Measurements from ENCODE around the gene STK32C. TPM values are rescaled to one million over a fixed set of nuclear protein-coding genes. Genes with fewer than 3 reads are reported as not detected.

The STK32C gene
- total RNA-seq, 4 donors from 2014 or later = 3.3 to 5.7 (median 3.5) TPM

DNA sequence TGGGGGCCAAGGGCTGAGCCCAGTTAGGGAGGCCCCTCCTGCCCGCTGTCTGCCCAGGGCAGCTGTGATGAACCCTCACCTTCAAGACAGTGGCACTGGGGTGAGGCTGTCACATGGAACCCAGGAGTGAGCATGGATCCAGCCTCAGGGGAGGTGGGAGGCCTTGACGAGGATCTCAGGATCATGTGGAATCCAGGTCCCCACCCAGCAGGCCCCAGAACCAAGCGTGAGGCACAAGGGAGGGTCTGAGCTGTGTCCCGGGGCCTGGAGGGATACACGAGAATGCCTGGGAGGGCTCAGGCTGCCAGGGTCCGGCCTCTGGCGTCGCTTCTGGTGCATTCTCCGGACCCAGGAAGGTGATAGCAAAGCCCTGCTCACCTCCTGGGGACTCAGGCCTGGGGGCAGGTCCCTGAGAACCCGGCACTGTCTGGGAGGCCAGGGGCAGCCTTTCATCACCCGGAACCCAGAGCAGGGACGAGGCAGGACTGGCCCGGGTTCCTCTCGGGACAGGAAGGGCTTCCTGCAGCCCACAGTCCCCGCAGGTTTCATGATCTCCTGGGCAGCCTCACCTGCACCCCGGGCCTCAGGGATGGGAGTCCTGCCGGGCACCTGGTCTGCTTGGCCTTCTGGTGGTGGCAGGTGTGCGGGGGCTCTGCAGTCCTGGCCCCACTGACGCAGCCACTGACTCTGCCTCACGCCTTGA, 103.5 kb downstream of the STK32C start:
- no peak for DNase-seq
- Histone ChIP-seq H3K36me3 (no peaks in the 10 kb centered on the region), H3K4me3 (replicated peaks in 1 of 3) (no peak overlapping the region), H3K4me1 (no peaks in the 10 kb centered on the region), H3K27me3 (no peaks in the 10 kb centered on the region), H3K27ac (no peak overlapping the region), H3K9me3 (no peaks in the 10 kb centered on the region)
- TF ChIP-seq POLR2A (IDR thresholded peaks at IDR 0.05) = no peak
- TF ChIP-seq, protein P1, sequence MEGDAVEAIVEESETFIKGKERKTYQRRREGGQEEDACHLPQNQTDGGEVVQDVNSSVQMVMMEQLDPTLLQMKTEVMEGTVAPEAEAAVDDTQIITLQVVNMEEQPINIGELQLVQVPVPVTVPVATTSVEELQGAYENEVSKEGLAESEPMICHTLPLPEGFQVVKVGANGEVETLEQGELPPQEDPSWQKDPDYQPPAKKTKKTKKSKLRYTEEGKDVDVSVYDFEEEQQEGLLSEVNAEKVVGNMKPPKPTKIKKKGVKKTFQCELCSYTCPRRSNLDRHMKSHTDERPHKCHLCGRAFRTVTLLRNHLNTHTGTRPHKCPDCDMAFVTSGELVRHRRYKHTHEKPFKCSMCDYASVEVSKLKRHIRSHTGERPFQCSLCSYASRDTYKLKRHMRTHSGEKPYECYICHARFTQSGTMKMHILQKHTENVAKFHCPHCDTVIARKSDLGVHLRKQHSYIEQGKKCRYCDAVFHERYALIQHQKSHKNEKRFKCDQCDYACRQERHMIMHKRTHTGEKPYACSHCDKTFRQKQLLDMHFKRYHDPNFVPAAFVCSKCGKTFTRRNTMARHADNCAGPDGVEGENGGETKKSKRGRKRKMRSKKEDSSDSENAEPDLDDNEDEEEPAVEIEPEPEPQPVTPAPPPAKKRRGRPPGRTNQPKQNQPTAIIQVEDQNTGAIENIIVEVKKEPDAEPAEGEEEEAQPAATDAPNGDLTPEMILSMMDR (IDR thresholded peaks at IDR 0.05) = no peak
- WGBS, 2 donors = 88 to 90% methylated on average over 5 to 11 of the region's 20 CpGs
- intact Hi-C loops (cut with DNase I) = no loop called here

DNA sequence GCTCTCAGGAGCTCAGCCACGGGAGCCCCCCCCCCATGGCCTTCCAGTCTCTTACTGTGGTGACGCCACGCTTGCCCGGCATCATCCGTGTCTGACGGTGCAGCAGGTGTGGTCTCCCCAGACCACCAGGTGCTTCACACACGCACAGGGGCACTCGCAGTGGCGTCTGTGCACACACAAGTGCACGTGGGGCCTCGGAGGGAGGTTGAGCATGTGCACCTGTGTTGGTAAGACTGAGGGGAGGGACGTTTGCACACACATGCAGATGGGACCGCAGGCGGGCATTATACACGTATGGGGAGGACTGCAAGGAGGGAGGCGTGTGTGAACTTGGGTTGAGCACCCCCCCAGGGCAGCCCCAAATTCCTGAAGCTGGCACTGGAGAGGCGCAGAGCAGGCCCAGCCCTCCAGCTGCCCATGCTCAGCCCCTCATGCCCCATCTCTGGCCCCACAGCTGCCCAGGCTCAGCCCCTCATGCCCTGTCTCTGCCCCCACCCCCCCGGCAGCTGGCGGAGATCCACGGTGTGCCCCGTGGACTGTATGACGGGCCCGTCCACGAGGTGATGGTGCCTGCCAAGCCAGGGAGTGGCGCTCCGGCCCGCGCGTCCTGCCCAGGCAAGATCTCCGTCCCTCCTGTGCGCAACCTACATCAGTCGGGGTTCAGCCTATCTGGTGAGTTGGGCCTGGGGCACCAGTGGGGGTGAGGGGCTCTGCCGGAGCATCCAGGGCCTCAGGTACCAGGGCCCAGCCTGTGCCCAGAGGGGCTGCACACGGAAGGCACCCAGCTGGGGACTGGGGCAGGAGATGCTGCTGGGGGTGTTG, 104.3 kb downstream of the STK32C start:
- DNase-seq = no peak
- TF ChIP-seq POLR2A (IDR thresholded peaks at IDR 0.05) = no peak
- TF ChIP-seq, protein P1 (IDR thresholded peaks at IDR 0.05) = no peak
- no peaks in the 10 kb centered on the region for H3K27me3 ChIP-seq
- no peaks in the 10 kb centered on the region for H3K9me3 ChIP-seq
- no peak overlapping the region for H3K4me3 ChIP-seq (replicated peaks in 1 of 3)
- no peaks in the 10 kb centered on the region for H3K36me3 ChIP-seq
- intact Hi-C loops (cut with DNase I) = no loop called here
- H3K27ac ChIP-seq = no peak overlapping the region
- WGBS, 2 donors = 89 to 94% methylated on average over 21 to 25 of the region's 34 CpGs
- H3K4me1 ChIP-seq = no peaks in the 10 kb centered on the region

DNA sequence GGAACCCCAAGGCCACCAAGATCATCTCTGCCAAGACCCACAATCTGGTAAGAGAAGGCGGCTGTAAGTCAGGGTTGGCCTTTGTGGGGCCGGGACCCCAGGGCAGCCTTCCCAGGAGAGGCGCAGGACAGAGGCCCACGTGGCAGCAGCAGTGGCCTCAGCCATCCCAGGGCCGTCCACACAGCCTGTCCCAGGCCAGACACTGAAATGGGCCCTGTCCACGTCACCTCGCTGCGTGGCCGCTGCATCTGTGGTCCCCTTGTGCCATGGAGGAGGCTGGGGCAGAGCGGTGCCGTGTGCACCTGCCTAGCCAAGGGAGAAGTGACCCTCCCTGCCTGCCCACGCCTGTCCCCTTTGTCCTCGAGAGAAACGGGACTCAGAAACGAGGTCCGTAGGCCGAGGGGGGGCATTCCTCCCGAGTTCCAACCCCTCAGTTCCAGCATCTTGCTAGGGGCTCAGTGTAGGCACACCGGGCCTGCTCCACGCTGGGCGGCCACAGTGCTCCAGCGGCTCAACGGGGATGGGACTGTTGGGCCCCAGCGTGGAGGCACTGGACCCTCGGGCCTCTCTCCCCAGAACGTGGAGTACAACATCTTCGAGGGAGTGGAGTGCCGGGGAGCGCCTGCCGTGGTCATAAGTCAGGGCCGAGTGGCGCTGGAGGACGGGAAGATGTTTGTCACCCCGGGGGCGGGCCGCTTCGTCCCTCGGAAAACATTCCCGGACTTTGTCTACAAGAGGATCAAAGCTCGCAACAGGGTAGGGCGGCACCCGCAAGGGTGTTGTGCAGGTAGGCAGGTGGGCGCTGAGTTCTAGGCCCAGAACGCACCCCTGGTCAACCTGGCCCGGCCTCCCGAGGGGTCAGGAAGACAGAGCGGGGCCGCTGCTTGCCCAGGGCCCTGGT, 105.4 kb downstream of the STK32C start:
- Histone ChIP-seq H3K36me3 (no peaks in the 10 kb centered on the region), H3K4me3 (replicated peaks in 1 of 3) (no peak overlapping the region), H3K9me3 (no peaks in the 10 kb centered on the region), H3K27me3 (no peaks in the 10 kb centered on the region), H3K27ac (no peak overlapping the region), H3K4me1 (no peaks in the 10 kb centered on the region)
- no peak for TF ChIP-seq POLR2A (IDR thresholded peaks at IDR 0.05)
- TF ChIP-seq, protein P1 (IDR thresholded peaks at IDR 0.05) = no peak
- DNase-seq = no peak
- 85 to 91% methylated on average over 32 to 41 of the region's 48 CpGs for WGBS, 2 donors
- intact Hi-C loops (cut with DNase I) = no loop called here

DNA sequence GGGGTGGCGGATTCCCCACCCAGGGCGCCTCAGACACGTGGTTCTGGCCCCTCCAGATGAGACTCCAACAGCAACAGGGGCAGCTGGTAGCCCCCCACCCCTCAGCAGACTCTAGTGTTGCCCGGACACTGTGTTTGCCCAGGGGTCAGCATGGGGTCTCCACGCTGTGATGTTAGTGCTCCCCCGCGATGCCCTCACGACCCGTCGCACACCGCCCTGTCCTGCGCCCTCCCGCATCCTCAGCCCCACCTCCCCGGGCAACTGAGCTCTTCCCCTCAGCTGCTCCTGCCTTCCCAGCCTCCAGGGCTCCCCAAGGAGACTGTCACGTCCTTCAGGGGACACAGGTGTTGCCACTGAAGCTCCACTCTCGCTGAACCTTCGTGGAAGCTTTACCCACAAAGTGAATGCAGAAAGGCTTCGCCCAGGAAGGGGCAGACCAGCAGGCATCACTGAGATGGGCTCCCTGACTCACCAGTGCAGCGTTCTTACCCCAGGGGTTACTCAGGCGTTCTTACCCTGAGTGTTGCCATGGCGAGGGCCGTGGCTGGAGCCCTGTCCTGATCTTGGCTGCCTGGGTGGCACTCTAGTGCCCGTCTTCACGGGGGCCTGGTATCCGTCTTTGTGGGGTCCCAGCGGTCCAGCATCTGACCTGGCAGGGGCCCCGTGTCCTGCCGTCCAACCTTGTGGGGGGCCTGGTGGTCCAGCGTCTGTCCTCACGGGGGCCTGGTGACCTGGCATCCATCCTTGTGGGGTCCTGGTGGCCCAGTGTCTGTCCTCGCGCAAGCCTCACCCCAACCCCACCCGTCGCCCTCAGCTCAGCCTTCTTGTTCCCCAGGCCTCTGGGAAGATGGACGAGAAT, 106.4 kb downstream of the STK32C start:
- WGBS, 2 donors = 89 to 91% methylated on average over 23 to 26 of the region's 35 CpGs

More for the DNA sequence above, 106.4 kb downstream of the STK32C start:
- no peaks in the 10 kb centered on the region for H3K4me1 ChIP-seq
- no peak for DNase-seq
- H3K27me3 ChIP-seq = no peaks in the 10 kb centered on the region
- TF ChIP-seq POLR2A (IDR thresholded peaks at IDR 0.05) = no peak
- TF ChIP-seq, protein P1 (IDR thresholded peaks at IDR 0.05) = no peak
- intact Hi-C loops (cut with DNase I) = no loop called here
- H3K27ac ChIP-seq = no peak overlapping the region
- no peaks in the 10 kb centered on the region for H3K36me3 ChIP-seq
- no peak overlapping the region for H3K4me3 ChIP-seq (replicated peaks in 1 of 3)
- H3K9me3 ChIP-seq = no peaks in the 10 kb centered on the region
